Keratinocyte (primary cell): Measurements from ENCODE around the gene C20orf204. TPM values are rescaled to one million over a fixed set of nuclear protein-coding genes. Genes with fewer than 3 reads are reported as not detected.

Source experiments
- DNase-seq: peaks from one replicate; pipeline ENCODE4 v3.0.0-alpha.2; 2011; ENCODE audit warnings: low read depth, missing footprints, low spot score
- FAIRE-seq: peaks from 2 replicates; lab custom pipeline; 2011; peaks lifted over from hg19 to GRCh38; lab: Jason Lieb, UNC
- H2AFZ ChIP-seq: 2 replicates; pipeline ENCODE4 v1.6.0; 2012; ENCODE audit warnings: low read length, control low read depth, inconsistent platforms; ENCODE audit not compliant: control insufficient read depth
- H3K27ac ChIP-seq: 2 replicates; pipeline ENCODE4 v1.5.1; 2011; ENCODE audit warnings: low read length; ENCODE audit not compliant: control insufficient read depth, insufficient read depth
- H3K27me3 ChIP-seq: 3 replicates; pipeline ENCODE4 v1.6.0; 2011; ENCODE audit warnings: low read length; ENCODE audit not compliant: control insufficient read depth, insufficient read depth; ENCODE audit errors: extremely low read depth
- H3K36me3 ChIP-seq, 2 experiments: 2 replicates in 1 of 2; 3 replicates in 1 of 2; pipeline ENCODE4 v1.5.1; 2011; ENCODE audit warnings: low read length in 2 of 2, mild to moderate bottlenecking in 1 of 2; ENCODE audit not compliant: control insufficient read depth in 2 of 2, insufficient read depth in 2 of 2; ENCODE audit errors: extremely low read depth in 1 of 2
- H3K4me1 ChIP-seq: 3 replicates; pipeline ENCODE4 v1.5.1; 2011; ENCODE audit warnings: low read length; ENCODE audit not compliant: control insufficient read depth, insufficient read depth; ENCODE audit errors: extremely low read depth
- H3K4me2 ChIP-seq: 3 replicates; pipeline ENCODE4 v1.6.0; 2011; ENCODE audit warnings: low read depth, low read length; ENCODE audit not compliant: control insufficient read depth, insufficient read depth; ENCODE audit errors: extremely low read depth
- H3K4me3 ChIP-seq, 3 experiments: fragments of 200-600 bp in 1 of 3; sonication (generic) in 1 of 3; 2 replicates in 2 of 3; 3 replicates in 1 of 3; pipeline ENCODE4 v1.5.1; 2011 to 2016; ENCODE audit warnings: low read length in 3 of 3, mild to moderate bottlenecking in 3 of 3, control low read depth in 2 of 3, inconsistent platforms in 1 of 3, low read depth in 1 of 3, mixed read lengths in 1 of 3, mixed run types in 1 of 3, moderate library complexity in 1 of 3; ENCODE audit not compliant: control insufficient read depth in 2 of 3, insufficient read depth in 2 of 3; ENCODE audit errors: extremely low read depth in 1 of 3
- H3K79me2 ChIP-seq: 2 replicates; pipeline ENCODE4 v1.6.0; 2012; ENCODE audit warnings: low read length; ENCODE audit not compliant: control insufficient read depth, insufficient read depth
- H3K9ac ChIP-seq: 3 replicates; pipeline ENCODE4 v1.6.0; 2011; ENCODE audit warnings: low read length; ENCODE audit not compliant: control insufficient read depth, insufficient read depth; ENCODE audit errors: extremely low read depth
- H3K9me1 ChIP-seq: 3 replicates; pipeline ENCODE4 v1.6.0; 2011; ENCODE audit warnings: low read length; ENCODE audit not compliant: control insufficient read depth, insufficient read depth; ENCODE audit errors: extremely low read depth
- H3K9me3 ChIP-seq: 2 replicates; pipeline ENCODE4 v1.5.1; 2012; ENCODE audit warnings: low read depth, low read length; ENCODE audit not compliant: control insufficient read depth
- H4K20me1 ChIP-seq: 3 replicates; pipeline ENCODE4 v1.6.0; 2011; ENCODE audit warnings: low read length; ENCODE audit not compliant: control insufficient read depth, insufficient read depth; ENCODE audit errors: extremely low read depth
- CTCF ChIP-seq, 3 experiments: IDR thresholded peaks in 1 of 3; conservative IDR thresholded peaks in 1 of 3; optimal IDR thresholded peaks in 1 of 3; 2 replicates in 2 of 3; 3 replicates in 1 of 3; pipeline versions ENCODE3 to v1.5.1; 2011; ENCODE audit warnings: low read length in 3 of 3, mild to moderate bottlenecking in 3 of 3, moderate library complexity in 2 of 3, control low read depth in 1 of 3, inconsistent platforms in 1 of 3; ENCODE audit not compliant: insufficient read depth in 2 of 3; ENCODE audit errors: extremely low read depth in 1 of 3
- EZH2 ChIP-seq: IDR thresholded peaks from one replicate; pipeline ENCODE4 v1.6.1; 2012; ENCODE audit warnings: inconsistent platforms, mild to moderate bottlenecking, low read length, moderate library complexity
- dilution Hi-C: fragments of 300-500 bp; cut with MboI; formaldehyde crosslinking; loops from one replicate; pipeline ENCODE4 v1.7.0; 2020; ENCODE audit warnings: low sequenced_read_pairs; ENCODE audit not compliant: extremely low pct_ligation_motif_present
- polyA plus RNA-seq, 5 experiments: library from polyadenylated mRNA; depleted of rRNA in 3 of 5; stranded (reverse) in 3 of 5; stranded (forward) in 1 of 5; unstranded in 1 of 5; fragments of >200 nt; gene quantifications; 1 replicate in 1 of 5; 2 replicates in 3 of 5; 3 replicates in 1 of 5; pipeline versions ENCODE4 v1.2.1 to v1.2.3, GENCODE V29; 2011 to 2012; ENCODE audit warnings: missing spikeins in 2 of 5, low read depth in 1 of 5, low replicate concordance in 1 of 5

C20orf204 gene
- polyA plus RNA-seq, 1 donor (not counting 4 experiments of a cell fraction or from before 2014, with no cell fraction given): 0.08 TPM

GRCh38 chr20:64031822-64032314 lies 4.1 kb upstream of the C20orf204 start:
- FAIRE-seq (no peak), DNase-seq (no peak)
- H3K9ac ChIP-seq: no peak overlapping the region
- dilution Hi-C loops: no loop called here
- H3K79me2 ChIP-seq: no peaks in the 10 kb centered on the region
- H3K9me3 ChIP-seq: no peaks in the 10 kb centered on the region
- no peak for TF ChIP-seq EZH2
- TF ChIP-seq CTCF (optimal IDR thresholded peaks at IDR 0.05 in 1 of 3, IDR thresholded peaks at IDR 0.05 in 1 of 3, conservative IDR thresholded peaks at IDR 0.05 in 1 of 3; ENCODE audit: extremely low read depth in 1 of 3, insufficient read depth in 2 of 3, low read length in 3 of 3): no peak
- peaks cover under 1% of the 10 kb centered on the region for H3K27me3 ChIP-seq
- no peaks in the 10 kb centered on the region for H3K4me1 ChIP-seq
- no peak overlapping the region for H3K4me3 ChIP-seq
- H4K20me1 ChIP-seq: no peaks in the 10 kb centered on the region
- H3K4me2 ChIP-seq: no peak overlapping the region
- H3K9me1 ChIP-seq: no peaks in the 10 kb centered on the region
- H3K27ac ChIP-seq: no peak overlapping the region
- peaks cover 16 to 32% of the 10 kb centered on the region in 2 experiments for H3K36me3 ChIP-seq
- no peak overlapping the region for H2AFZ ChIP-seq

GRCh38 chr20:64032706-64033624 lies 3.0 kb upstream of the C20orf204 start:
- Histone ChIP-seq H3K4me1 (no peaks in the 10 kb centered on the region), H3K9me3 (no peaks in the 10 kb centered on the region), H2AFZ (no peak overlapping the region), H4K20me1 (no peaks in the 10 kb centered on the region), H3K27me3 (peaks cover 7% of the 10 kb centered on the region), H3K79me2 (no peaks in the 10 kb centered on the region), H3K4me3 (no peak overlapping the region), H3K9ac (no peak overlapping the region), H3K9me1 (no peaks in the 10 kb centered on the region), H3K27ac (no peak overlapping the region), H3K36me3 (peaks cover 8 to 22% of the 10 kb centered on the region in 2 experiments), H3K4me2 (no peak overlapping the region)
- DNase-seq (no peak), FAIRE-seq (no peak)
- TF ChIP-seq CTCF (optimal IDR thresholded peaks at IDR 0.05 in 1 of 3, IDR thresholded peaks at IDR 0.05 in 1 of 3, conservative IDR thresholded peaks at IDR 0.05 in 1 of 3; ENCODE audit: extremely low read depth in 1 of 3, insufficient read depth in 2 of 3, low read length in 3 of 3) (no peak), EZH2 (no peak)
- dilution Hi-C loops: no loop called here
